Uterus (tissue), 4 donors: ENCODE measurements around the gene TLCD3A. TPM values are rescaled to one million over a fixed set of nuclear protein-coding genes. Genes with fewer than 3 reads are reported as not detected.
A peak's percentile ranks its signal among the peaks of the same experiment; 100 is the strongest.

Experiments
- DNase-seq, 2 donors: peaks; one replicate each; pipeline ENCODE4 v3.0.0-alpha.2; 2019 to 2020
- H3K27ac ChIP-seq, 2 donors: fragments of 200-600 bp; sonication (generic); 1 replicate in 1 of 2; 2 replicates in 1 of 2; pipeline ENCODE4 v1.5.1; 2016 to 2018
- H3K27me3 ChIP-seq, 2 donors: fragments of 200-600 bp; sonication (generic); one replicate each; pipeline ENCODE4 v1.5.1; 2018 to 2019; ENCODE audit warnings: control low read depth in 1 of 2
- H3K36me3 ChIP-seq, 2 donors: fragments of 200-600 bp; sonication (generic); one replicate each; pipeline ENCODE4 v1.5.1; 2019; ENCODE audit warnings: control low read depth in 1 of 2
- H3K4me1 ChIP-seq, 2 donors: fragments of 200-600 bp; sonication (generic); one replicate each; pipeline ENCODE4 v1.5.1; 2018 to 2019; ENCODE audit warnings: control low read depth in 1 of 2
- H3K4me3 ChIP-seq, 2 donors: fragments of 200-600 bp; sonication (generic); 1 replicate in 1 of 2; 2 replicates in 1 of 2; pipeline ENCODE4 v1.5.1; 2018 to 2019; ENCODE audit warnings: mild to moderate bottlenecking in 1 of 2
- H3K9me3 ChIP-seq, 2 donors: fragments of 200-600 bp; sonication (generic); one replicate each; pipeline ENCODE4 v1.5.1; 2019; ENCODE audit warnings: control low read depth in 1 of 2
- POLR2A ChIP-seq, 2 donors: fragments of 450-650 bp; IDR thresholded peaks; one replicate each; pipeline ENCODE4 v1.6.1; 2016; ENCODE audit warnings: antibody characterized with exemption in 2 of 2, mild to moderate bottlenecking in 1 of 2, moderate library complexity in 1 of 2
- intact Hi-C: fragments of 100-400 bp; cut with DNase I; formaldehyde crosslinking; loops from one replicate; pipeline ENCODE4 v1.15.1; 2023; ENCODE audit warnings: low total_unique reads
- total RNA-seq, 4 donors: library from RNA; depleted of rRNA in 3 of 4; stranded (reverse); fragments of >200 nt in 3 of 4; gene quantifications; one replicate each; pipeline versions ENCODE4 v1.1.0 to v1.2.4, GENCODE V29; 2014 to 2023
- TF ChIP-seq, protein P1 (sequence below), 4 experiments: fragments of 200-600 bp in 2 of 4; fragments of 450-650 bp in 2 of 4; sonication (generic) in 2 of 4; IDR thresholded peaks; one replicate each; pipeline ENCODE4 v1.5.1; 2016 to 2019; ENCODE audit warnings: antibody characterized with exemption in 4 of 4, mild to moderate bottlenecking in 2 of 4, moderate library complexity in 1 of 4
- donor health status: DM: yes; HTN: yes; CAD: no.

Gene TLCD3A
- total RNA-seq, result 10 to 100 TPM in 2 of 4 donors, 1 to 10 TPM in 1, not detected in 1; 3.2 to 19.6 (median 15.6) TPM

DNA sequence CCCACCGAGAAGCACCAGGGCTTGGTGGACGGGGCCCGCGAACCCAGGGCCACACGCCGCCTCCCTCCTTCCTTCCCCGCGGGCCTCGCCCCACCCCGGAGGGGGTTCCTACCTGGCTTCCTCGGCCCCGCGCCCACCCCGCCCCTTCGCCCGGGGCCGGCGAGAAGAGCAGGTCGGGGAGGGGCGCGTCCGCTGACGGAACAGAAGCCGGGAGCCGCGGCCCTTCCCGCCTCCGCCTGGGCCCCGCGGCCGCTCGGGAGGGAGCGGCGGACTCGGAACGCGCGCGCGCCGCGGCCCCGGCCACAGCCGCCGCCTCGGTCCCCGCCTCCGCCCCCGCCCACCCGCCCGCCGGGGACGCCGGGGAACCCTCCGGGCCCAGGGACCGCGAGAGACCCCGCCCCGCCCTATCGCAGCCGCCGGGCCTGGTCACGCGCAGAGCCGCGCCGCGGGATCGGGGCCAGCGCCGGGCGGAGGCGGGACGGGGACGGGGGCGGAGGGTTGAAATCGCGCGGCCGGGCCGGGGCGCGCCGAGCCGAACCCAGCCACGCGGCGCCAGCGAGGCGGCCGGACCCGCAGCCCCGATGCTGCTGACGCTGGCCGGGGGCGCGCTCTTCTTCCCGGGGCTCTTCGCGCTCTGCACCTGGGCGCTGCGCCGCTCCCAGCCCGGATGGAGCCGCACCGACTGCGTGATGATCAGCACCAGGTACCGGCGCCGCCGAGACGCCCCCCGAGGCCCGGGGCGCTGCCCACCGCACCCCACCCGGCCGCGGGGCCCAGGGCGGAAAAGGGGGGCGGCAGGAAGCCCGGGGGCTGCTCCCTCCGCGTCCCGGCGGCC lies at the start of gene TLCD3A:
Gene TLCD3A, plus strand, starts transcription at position 530 of the 835 bp plus-strand sequence. Its CDS starts 52 bp downstream, at position 582.
- intact Hi-C loops, result no loop called here
- DNase-seq, result peak; percentile 66 to 77
- Histone ChIP-seq H3K4me1 (no peaks in the 10 kb centered on the region), H3K27me3 (no peaks in the 10 kb centered on the region), H3K36me3 (no peaks in the 10 kb centered on the region), H3K27ac (peak within 1 kb of the TSS; percentile 78 to 81), H3K4me3 (peak within 1 kb of the TSS; percentile 49 to 96), H3K9me3 (no peaks in the 10 kb centered on the region)
- TF ChIP-seq, protein P1, sequence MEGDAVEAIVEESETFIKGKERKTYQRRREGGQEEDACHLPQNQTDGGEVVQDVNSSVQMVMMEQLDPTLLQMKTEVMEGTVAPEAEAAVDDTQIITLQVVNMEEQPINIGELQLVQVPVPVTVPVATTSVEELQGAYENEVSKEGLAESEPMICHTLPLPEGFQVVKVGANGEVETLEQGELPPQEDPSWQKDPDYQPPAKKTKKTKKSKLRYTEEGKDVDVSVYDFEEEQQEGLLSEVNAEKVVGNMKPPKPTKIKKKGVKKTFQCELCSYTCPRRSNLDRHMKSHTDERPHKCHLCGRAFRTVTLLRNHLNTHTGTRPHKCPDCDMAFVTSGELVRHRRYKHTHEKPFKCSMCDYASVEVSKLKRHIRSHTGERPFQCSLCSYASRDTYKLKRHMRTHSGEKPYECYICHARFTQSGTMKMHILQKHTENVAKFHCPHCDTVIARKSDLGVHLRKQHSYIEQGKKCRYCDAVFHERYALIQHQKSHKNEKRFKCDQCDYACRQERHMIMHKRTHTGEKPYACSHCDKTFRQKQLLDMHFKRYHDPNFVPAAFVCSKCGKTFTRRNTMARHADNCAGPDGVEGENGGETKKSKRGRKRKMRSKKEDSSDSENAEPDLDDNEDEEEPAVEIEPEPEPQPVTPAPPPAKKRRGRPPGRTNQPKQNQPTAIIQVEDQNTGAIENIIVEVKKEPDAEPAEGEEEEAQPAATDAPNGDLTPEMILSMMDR (IDR thresholded peaks at IDR 0.05), result no peak
- no peak for TF ChIP-seq POLR2A (IDR thresholded peaks at IDR 0.05)

DNA sequence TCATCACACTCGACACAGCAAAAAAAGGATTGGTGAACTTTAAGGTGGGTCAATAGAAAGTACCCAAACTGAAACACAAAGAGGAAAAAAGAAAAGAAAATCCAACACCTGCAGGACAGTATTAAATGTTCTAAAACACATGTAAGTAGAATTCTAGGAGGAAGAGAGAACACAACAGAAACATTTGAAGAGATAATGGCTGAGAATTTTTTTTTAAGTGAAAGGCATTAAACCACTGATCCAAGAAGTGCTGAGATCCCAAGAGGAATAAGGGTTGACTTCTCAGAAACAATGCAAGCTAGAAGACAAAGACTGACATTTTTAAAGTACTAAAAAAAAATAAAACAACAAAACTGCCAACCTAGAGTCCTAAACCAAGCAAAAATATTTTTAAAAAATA lies 49.4 kb upstream of the TLCD3A start:
- intact Hi-C loops, result no loop called here
- H3K4me1 ChIP-seq, result no peaks in the 10 kb centered on the region
- TF ChIP-seq POLR2A (IDR thresholded peaks at IDR 0.05), result no peak
- TF ChIP-seq, protein P1 (IDR thresholded peaks at IDR 0.05), result no peak
- no peaks in the 10 kb centered on the region for H3K9me3 ChIP-seq
- DNase-seq, result no peak
- H3K27me3 ChIP-seq, result no peaks in the 10 kb centered on the region
- H3K36me3 ChIP-seq, result no peaks in the 10 kb centered on the region
- H3K4me3 ChIP-seq, result no peak overlapping the region
- H3K27ac ChIP-seq, result no peak overlapping the region

DNA sequence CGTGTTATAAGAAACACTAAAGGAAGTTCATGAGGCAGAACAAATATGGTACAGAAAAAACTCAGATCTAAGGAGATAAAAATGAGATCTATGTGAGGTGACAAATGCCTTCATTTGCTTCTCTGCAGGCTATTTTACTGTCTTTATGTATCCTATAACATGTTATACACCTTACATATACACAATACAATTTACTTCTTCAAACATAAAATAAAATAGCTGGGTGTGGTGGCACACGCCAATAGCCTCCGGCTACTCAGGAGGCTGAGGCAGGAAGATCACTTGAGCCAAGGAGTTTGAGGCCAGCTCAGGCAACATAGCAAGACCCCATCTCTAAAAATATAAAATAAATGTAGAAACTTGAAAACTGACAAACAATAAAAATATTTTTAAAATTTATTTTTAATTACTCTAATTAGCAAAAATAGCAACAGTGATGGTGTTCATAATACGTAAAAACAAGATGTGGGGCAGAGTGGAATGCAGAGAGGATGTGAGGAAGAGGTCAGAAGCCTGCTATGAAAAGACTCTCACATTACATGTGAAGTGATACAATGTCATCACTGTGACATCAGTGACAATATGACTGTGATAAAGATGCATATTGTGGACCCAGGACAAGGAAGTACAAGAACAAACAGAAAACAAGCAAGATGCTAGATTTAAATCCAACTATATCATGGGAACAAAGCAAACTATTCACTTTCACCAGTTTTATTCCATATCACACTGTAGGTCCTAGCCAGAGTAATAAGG lies 48.7 kb upstream of the TLCD3A start:
- H3K4me1 ChIP-seq, result no peaks in the 10 kb centered on the region
- TF ChIP-seq, protein P1 (IDR thresholded peaks at IDR 0.05), result no peak
- TF ChIP-seq POLR2A (IDR thresholded peaks at IDR 0.05), result no peak

DNA sequence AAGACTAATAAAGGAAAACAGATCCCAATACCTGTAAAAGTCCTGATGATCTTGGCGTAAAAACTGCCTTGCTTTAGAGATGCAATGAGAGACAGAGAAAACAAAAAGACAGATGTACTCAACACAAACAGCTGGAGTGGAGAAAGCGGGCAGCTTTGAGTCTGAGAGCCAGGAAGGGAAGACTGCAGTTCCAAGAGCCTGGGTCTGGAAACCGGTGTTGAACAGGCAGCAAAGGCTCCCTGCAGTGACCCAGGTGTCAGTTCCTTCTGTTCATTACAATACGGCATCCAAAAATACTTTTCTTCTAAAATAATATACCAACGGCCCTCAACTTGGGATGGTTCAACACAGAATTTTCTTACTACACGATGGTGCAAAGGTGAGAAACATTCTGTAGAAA lies 47.4 kb upstream of the TLCD3A start:
- DNase-seq, result no peak
- Histone ChIP-seq H3K27me3 (no peaks in the 10 kb centered on the region), H3K4me3 (no peak overlapping the region), H3K4me1 (no peaks in the 10 kb centered on the region), H3K9me3 (no peaks in the 10 kb centered on the region), H3K27ac (no peak overlapping the region), H3K36me3 (no peaks in the 10 kb centered on the region)
- TF ChIP-seq, protein P1 (IDR thresholded peaks at IDR 0.05), result no peak
- TF ChIP-seq POLR2A (IDR thresholded peaks at IDR 0.05), result no peak
- intact Hi-C loops, result no loop called here

More for the DNA sequence above, 48.7 kb upstream of the TLCD3A start:
- intact Hi-C loops, result no loop called here
- DNase-seq, result no peak
- Histone ChIP-seq H3K36me3 (no peaks in the 10 kb centered on the region), H3K27me3 (no peaks in the 10 kb centered on the region), H3K4me3 (no peak overlapping the region), H3K27ac (no peak overlapping the region), H3K9me3 (no peaks in the 10 kb centered on the region)
